ENCODE data around the gene ERCC6L2.

DNA sequence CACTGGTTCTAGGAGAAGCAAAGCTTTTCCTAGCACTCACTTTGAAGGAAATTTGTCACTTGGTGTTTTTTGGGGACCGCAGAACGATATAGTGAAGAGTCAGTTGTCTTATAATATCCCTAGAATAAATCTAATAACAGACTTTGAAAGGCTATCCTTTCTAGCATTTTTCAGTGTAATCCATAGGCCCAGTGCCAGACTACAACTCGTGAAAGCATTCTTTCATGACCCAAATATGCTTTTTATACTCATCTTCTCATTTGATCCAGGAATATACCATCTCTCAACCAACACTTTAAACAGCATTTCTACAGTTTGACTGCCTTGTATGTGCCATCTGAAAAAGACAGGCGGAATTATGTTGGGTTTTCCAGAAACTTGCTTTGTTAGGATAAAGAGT lies 104.0 kb downstream of the ERCC6L2 start:
- TF ChIP-seq, protein P1, sequence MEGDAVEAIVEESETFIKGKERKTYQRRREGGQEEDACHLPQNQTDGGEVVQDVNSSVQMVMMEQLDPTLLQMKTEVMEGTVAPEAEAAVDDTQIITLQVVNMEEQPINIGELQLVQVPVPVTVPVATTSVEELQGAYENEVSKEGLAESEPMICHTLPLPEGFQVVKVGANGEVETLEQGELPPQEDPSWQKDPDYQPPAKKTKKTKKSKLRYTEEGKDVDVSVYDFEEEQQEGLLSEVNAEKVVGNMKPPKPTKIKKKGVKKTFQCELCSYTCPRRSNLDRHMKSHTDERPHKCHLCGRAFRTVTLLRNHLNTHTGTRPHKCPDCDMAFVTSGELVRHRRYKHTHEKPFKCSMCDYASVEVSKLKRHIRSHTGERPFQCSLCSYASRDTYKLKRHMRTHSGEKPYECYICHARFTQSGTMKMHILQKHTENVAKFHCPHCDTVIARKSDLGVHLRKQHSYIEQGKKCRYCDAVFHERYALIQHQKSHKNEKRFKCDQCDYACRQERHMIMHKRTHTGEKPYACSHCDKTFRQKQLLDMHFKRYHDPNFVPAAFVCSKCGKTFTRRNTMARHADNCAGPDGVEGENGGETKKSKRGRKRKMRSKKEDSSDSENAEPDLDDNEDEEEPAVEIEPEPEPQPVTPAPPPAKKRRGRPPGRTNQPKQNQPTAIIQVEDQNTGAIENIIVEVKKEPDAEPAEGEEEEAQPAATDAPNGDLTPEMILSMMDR (IDR thresholded peaks at IDR 0.05; ENCODE audit: insufficient read depth, low read length, poor library complexity, severe bottlenecking) = no peak
- no peak for TF ChIP-seq EZH2phosphoT487 (conservative IDR thresholded peaks at IDR 0.05; ENCODE audit: low read length)

Data from SU-DHL-6 (cell line).